ENCODE results near the gene IMPG1. TPM values are rescaled to one million over a fixed set of nuclear protein-coding genes. Genes with fewer than 3 reads are reported as not detected.

IMPG1 gene
- total RNA-seq, 4 donors from 2014 or later = not detected

- Histone ChIP-seq H3K4me3 (no peak overlapping the region), H3K27me3 (no peaks in the 10 kb centered on the region), H3K4me1 (no peaks in the 10 kb centered on the region), H3K36me3 (no peaks in the 10 kb centered on the region), H3K27ac (no peak overlapping the region), H3K9me3 (no peaks in the 10 kb centered on the region)
- DNase-seq (ENCODE audit: low spot score in 2 of 2) = no peak
- TF ChIP-seq POLR2A (IDR thresholded peaks at IDR 0.05) (no peak), CTCF (IDR thresholded peaks at IDR 0.05) (no peak), EP300 (IDR thresholded peaks at IDR 0.05) (no peak)
- WGBS, 2 donors = 49 to 60% methylated on average over 2 of the region's 2 CpGs
These were observed 80.5 kb downstream of the IMPG1 start for GRCh38 chr6:75991941-75992340.

- no peak for DNase-seq (ENCODE audit: low spot score in 2 of 2)
- TF ChIP-seq POLR2A (IDR thresholded peaks at IDR 0.05) (no peak), EP300 (IDR thresholded peaks at IDR 0.05) (no peak), CTCF (IDR thresholded peaks at IDR 0.05) (no peak)
- no peaks in the 10 kb centered on the region for H3K27me3 ChIP-seq
- no peaks in the 10 kb centered on the region for H3K36me3 ChIP-seq
- no peaks in the 10 kb centered on the region for H3K9me3 ChIP-seq
- H3K4me3 ChIP-seq = no peak overlapping the region
- no peaks in the 10 kb centered on the region for H3K4me1 ChIP-seq
- no peak overlapping the region for H3K27ac ChIP-seq
- WGBS, 2 donors = 68 to 75% methylated on average over 3 of the region's 3 CpGs
These were observed 85.5 kb downstream of the IMPG1 start for GRCh38 chr6:75986935-75987334.

GRCh38 chr6:75975904-75976303 lies 96.6 kb downstream of the IMPG1 start:
- no peak for DNase-seq (ENCODE audit: low spot score in 2 of 2)
- H3K36me3 ChIP-seq = no peaks in the 10 kb centered on the region
- H3K4me3 ChIP-seq = no peak overlapping the region
- WGBS, 2 donors = 94% methylated on average over 4 of the region's 4 CpGs
- no peaks in the 10 kb centered on the region for H3K4me1 ChIP-seq
- no peaks in the 10 kb centered on the region for H3K9me3 ChIP-seq
- no peaks in the 10 kb centered on the region for H3K27me3 ChIP-seq
- H3K27ac ChIP-seq = no peak overlapping the region
- TF ChIP-seq EP300 (IDR thresholded peaks at IDR 0.05) = no peak
- TF ChIP-seq CTCF (IDR thresholded peaks at IDR 0.05) = no peak
- TF ChIP-seq POLR2A (IDR thresholded peaks at IDR 0.05) = no peak

GRCh38 chr6:75970093-75970492 lies 102.4 kb downstream of the IMPG1 start:
- no peaks in the 10 kb centered on the region for H3K9me3 ChIP-seq
- H3K4me1 ChIP-seq = no peaks in the 10 kb centered on the region
- H3K4me3 ChIP-seq = no peak overlapping the region
- DNase-seq (ENCODE audit: low spot score in 2 of 2) = no peak
- no peak overlapping the region for H3K27ac ChIP-seq
- H3K36me3 ChIP-seq = no peaks in the 10 kb centered on the region
- TF ChIP-seq CTCF (IDR thresholded peaks at IDR 0.05) = no peak
- no peaks in the 10 kb centered on the region for H3K27me3 ChIP-seq
- 58 to 61% methylated on average over 2 of the region's 2 CpGs for WGBS, 2 donors

- no peak for DNase-seq (ENCODE audit: low spot score in 2 of 2)
- Histone ChIP-seq H3K9me3 (no peaks in the 10 kb centered on the region), H3K27me3 (no peaks in the 10 kb centered on the region), H3K4me1 (no peaks in the 10 kb centered on the region), H3K27ac (no peak overlapping the region), H3K4me3 (no peak overlapping the region), H3K36me3 (no peaks in the 10 kb centered on the region)
- TF ChIP-seq POLR2A (IDR thresholded peaks at IDR 0.05) (no peak), EP300 (IDR thresholded peaks at IDR 0.05) (no peak), CTCF (IDR thresholded peaks at IDR 0.05) (no peak)
These were observed 104.3 kb downstream of the IMPG1 start for GRCh38 chr6:75968143-75968542.
